NCI-H2081 treated with DMSO at 0.1 percent for 48 hours (cell line): ENCODE measurements around the gene ENPP4.
"Not testable (repeated sequence)": the region's sequence is repeated elsewhere in the genome, so short reads cannot be mapped to it uniquely, and the experiment has no call there.

Experiments used
- DNase-seq: peaks from one replicate; lab custom pipeline; 2025; lab: John Stamatoyannopoulos, UW

ENPP4 gene

DNA sequence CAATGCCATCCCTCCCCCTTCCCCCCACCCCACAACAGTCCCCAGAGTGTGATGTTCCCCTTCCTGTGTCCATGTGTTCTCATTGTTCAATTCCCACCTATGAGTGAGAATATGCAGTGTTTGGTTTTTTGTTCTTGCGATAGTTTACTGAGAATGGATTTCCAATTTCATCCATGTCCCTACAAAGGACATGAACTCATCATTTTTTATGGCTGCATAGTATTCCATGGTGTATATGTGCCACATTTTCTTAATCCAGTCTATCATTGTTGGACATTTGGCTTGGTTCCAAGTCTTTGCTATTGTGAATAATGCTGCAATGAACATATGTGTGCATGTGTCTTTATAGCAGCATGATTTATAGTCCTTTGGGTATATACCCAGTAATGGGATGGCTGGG, 1.5 kb downstream of the ENPP4 start:
- DNase-seq = not testable (repeated sequence)

DNA sequence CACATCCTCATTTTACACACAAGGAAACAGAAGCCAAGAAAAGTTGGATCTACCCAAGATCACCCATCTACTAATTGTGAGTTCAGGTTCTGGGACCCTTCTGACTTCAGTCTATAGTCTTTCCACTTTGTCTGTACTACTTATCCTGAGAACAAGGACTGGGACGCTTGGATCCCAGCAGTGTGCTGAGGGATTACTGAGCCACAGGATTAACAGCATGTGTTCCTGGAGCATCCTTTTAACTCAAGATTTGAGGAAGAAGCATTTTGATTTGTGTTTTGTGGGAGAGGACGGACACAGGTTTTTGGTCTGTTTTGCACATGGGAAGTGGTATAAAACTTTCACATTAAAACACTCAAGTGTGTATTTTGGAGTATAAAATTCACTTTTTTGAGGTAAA, 4.4 kb downstream of the ENPP4 start:
- no peak for DNase-seq

DNA sequence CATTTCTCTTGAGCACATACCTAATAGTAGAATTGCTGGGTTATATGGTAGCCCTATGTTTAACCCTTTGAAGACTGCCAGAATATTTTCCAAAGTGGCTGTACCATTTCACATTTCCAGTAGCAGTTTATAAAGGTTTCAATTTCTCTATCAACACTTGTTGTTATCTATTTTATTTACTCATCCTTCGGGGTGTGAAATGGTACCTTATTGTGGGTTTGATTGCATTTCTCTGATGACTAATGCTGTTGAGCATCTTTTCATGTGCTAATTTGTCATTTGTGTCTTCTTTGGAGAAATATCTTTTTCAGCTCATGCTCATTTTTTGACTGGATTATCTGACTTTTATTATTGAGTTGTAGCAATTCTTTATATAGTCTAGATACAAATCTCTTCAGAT, 5.4 kb downstream of the ENPP4 start:
- no peak for DNase-seq

DNA sequence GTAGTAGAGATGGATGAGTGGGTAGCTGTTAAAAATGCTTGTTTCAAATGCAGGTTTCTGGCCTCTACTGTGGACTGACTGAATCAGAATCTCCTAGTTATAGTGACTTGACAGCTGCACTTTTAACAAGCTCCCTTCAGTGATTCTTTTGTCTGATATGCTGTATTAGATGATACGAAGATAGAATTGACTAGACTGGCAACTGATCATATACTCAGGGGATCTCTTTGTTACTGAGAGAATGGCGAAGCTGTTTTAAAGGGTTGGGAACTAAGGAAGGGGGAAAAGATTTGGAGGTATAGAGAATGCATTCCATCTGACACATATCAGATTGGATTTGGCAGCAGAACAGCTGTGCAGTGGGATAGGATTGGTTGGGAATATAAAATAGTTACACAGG, 7.0 kb downstream of the ENPP4 start:
- no peak for DNase-seq

DNA sequence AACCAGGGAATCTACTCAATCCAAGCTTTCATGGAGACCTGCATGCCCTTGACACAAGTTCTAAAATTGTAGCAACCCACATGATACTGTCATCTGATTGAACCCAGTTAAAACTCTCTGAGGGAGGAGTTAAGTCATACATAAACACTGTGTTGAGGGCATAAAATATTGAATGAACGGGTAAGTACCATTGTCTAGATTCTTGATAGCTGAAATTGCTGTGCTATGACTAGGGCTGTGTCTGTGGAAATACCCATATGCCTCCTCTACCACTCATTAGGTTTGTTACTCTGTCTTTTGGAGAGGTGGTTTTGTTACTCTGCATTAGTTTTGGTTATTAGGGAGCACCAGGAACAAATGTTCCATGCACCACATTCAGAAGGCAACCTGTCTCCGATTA, 7.6 kb downstream of the ENPP4 start:
- DNase-seq = no peak

DNA sequence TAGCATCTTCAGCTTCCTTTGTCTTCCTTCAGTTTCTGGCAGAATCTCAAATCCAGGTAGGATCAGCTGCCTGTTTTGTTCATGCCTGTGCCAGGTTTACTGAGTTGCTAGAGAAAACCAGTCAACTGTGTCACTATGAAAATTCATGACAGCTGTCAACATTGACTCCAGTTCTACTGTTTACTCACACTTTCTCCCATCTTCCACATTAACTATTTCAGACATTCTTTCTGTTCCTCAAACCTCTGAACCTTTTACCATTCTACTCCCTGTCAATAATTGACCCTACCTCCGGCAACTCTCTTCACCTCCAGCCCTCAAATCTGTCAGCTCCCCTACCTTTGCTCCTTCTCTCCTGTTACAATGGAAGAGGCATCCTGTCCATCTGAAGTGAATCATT, 8.5 kb downstream of the ENPP4 start:
- no peak for DNase-seq

DNA sequence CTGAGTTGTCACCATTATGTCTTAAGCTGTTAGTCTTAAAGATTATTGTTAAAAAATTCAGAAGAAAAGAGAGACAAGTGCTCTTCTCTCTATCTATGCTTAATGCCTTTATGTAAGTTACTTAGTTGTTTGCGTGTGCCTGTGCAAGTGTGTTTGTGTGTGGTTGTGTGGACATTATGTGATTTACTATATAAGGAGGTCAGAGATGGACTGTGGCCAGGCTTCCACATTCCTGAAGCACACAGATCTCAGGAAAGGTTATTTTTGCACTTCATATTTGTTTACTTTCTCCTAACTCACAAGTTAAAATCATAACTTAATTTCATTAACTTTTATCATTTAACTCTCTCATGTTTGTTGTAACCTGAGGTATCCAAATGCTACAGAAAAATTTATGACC, 14.5 kb downstream of the ENPP4 start:
- DNase-seq = no peak

DNA sequence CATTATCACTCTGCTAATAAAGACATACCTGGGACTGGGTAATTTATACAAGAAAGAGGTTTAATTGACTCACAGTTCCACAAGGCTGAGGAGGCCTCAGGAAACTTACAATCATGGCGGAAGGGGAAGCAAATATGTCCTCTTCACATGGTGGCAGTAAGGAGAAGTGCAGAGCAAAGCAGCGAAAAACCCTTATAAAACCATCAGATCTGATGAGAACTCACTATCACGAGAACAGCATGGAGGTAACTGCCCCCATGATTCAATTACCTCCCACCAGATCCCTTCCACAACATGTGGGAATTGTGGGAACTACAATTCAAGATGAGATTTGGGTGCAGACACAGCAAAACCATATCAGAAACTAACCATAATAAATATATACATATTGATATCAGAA, 19.3 kb downstream of the ENPP4 start:
- DNase-seq = not testable (repeated sequence)

DNA sequence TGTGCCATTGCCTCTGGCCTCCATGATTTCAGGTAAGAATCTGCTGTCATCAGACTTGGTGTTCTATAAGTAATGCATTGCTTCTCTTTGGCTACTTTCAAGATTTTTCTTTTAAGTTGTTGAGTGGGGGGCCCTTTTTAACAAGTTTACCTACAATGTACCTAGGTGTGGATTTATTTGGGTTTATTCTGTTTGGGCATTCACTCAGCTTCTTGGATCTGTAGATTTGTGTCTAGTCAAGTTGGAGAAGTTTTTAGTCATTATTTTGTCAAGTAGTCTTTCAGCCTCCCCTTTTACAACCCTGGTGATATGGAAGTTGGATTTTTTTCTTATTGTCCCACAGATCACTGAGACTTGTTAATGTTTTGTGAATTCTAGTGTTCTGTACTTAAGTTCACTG, 26.9 kb downstream of the ENPP4 start:
- no peak for DNase-seq

DNA sequence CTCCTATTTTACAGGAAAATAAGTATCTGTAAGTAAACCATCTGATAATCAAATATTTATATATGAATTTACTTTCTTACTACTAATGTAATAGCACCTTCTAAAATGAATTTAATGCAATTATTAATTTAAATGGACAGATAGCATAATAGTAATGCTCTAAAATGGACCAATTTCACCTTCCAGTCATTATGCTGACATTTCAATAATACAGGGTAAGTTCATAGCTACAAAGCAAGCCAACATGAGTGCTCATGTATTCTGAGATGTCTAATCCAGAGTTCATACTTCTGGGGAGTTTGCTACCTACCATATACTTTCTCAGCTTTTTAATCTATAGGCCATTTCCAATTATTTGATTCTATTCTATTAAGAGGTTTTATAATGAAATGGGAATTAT, 29.4 kb downstream of the ENPP4 start:
- DNase-seq = no peak

DNA sequence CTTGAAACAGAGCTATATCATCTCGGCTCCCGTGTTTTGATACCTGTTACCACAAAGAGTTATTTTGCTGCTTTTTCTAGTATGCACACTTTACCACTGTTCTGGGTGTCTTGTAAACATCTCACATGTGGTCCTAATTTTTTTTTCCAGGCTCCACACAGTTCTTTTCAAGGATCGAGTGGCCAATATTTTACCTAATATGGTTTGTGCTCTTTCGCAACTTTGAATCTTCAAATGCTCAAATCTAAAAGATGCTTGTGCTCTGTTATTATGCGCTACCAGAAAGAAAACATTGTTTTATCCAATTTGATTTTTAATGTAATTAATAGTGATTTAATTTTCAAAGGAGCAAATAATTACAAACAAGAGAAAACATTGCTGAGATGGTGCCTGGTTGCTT, 30.3 kb downstream of the ENPP4 start:
- DNase-seq = no peak

DNA sequence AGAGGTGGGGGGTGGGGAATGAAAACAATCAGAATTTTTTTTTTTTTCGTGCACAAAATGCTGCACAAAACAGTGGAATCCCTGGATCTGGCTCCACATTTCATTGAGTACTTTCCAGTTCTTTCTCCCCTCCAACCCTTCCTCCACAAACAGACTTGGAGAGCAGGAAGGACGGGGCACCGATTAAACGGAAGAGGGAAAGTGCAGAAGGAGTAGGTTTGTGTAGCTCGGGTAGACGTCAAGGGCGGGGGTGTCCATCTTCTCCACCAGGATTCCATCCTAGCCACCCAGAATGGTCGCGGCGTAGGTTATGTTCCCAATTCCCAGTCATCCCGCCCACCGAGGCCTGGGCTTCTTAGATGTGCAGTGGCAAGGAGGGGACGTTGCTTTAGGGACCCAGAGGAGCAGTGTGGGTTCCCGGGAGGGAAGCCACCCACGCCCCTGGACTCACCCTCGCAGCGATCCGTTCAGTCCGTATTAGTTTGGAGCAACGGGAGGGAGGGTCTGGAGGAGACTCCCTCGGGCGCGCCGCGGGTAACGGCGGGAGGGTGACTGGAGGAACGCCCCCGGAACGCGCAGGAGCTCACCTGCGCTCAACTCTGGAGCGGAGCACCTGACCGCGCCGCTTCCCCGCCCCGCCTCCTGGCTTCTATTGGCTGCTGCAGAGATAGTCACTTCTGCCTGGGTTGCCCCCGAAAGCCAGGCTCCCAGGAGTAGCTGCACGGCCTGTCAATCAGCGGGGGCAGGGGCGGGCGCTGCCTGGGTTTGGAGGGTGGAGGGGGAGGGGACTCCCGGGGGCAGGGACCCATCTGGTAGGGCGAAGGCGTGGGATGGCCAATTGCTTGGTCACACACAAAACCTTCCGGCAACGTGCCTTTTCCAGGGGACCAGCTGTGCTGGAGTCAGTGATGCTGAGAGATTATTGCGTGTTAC, 40.8 kb downstream of the ENPP4 start, which contains the start of gene ENPP5:
TSS of gene ENPP5 (minus strand) at position 624 of the 933 bp plus-strand sequence. CDS start 2,718 bp downstream, outside the sequence.
- peak; percentile 88 for DNase-seq

DNA sequence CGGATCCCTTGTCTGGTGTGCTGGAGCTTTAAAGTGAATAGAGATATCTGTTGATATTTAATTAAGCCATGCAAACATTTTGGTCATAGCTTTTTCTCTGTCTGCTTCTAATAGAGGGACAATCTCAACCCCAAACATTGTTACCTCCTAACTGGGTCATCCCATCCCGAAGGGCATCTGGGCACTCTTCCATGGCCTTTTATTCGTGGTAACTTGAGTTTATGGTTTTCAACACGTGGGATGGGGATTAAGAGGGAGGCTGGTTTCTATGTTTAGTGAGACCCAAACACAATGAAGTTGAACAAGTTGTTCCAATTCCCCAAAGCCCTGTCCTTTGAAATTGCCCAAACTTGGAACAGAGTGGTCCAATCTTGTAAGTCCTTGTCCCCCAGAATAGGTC, 42.4 kb downstream of the ENPP4 start:
- DNase-seq = no peak

DNA sequence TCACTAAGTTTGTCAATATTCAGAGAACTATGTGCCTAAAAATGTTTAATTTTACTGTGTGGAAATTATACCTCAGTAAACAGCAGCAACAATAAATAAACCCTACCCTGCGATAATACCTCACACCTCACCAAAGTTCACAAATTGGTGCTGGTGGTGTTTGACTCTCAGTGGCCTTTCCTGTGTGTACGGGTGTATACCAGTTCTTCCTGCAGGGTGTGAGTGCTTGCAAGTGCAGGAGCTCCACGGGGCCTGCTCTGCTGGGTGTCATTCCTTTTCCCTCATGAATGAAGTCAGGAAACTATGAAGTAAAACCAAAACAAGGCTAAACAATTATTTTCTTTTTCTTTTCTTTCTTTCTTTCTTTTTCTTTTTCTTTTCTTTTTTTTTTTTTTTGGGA, 45.1 kb downstream of the ENPP4 start:
- DNase-seq = no peak

DNA sequence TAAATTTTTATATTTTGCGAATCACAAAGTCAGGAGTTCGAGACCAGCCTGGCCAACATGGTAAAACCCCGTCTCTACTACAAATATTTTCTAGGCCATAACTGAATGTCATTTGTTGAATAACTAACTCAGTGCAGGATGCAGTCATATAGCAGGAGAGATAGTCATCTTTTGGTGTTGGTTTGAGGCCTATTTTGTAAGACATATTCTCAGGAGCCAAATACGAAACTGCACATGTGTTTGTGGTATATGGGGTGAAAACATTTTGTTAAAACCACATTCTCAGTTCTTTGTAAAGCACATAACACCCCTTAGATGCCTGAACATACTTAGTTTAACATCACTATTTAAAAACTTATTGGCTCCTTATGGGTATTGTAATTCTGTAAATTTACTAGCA, 45.7 kb downstream of the ENPP4 start:
- DNase-seq = no peak

DNA sequence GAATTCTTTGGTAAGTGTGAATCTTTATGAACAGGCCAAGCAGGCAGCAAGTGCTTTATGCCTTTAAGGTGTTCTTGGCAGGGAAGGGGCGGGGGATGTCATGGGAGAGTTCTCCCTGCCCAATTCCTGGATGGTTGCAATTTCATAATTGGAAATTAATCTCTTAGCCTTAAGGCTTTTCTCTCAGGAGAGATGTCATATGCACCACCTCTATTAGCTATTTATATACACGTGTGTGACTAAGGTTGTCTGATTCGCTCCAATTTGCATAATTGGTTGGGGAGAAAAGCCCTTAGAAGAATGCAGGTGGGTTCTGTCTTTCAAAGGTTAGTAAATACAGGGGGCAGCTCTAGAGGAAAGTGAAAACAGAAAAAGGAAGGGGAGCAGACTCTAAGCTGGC, 46.2 kb downstream of the ENPP4 start:
- no peak for DNase-seq

DNA sequence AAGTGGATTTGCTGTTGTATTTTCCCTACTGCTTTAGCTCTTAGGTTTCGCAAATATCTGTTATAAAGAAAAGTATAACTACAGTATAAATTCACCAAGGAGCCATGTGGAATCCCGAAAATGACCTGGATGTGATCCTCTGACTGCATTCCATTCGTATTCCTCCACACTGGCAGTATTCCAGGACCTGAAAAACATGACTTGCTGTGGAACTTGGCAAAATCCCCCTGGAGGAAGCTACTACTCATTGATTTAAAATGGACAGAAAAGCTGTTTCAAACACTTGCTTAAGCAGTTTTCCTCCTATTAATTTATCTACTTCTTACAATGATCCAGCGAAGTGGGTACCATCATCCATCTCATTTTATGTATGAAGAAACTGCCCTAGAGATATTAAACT, 54.3 kb downstream of the ENPP4 start:
- DNase-seq = no peak

DNA sequence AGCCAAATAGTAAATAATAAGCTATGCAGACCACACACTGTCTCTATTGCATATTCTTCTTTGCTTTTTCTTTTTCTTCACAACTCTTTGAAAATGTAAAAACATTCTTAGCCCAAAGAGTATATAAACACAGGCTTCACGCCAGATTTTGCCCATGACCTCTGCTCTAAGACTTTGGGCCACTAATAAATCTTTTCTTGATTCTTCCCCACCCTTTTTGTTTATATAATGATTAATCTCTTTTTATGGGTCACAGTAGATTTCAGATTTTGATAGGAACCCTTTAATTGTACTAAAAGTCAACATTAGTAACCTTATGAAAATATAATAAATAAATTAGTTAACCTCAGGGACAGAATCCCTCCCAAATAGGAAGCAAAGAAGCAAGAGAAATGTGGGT, 56.8 kb downstream of the ENPP4 start:
- no peak for DNase-seq

DNA sequence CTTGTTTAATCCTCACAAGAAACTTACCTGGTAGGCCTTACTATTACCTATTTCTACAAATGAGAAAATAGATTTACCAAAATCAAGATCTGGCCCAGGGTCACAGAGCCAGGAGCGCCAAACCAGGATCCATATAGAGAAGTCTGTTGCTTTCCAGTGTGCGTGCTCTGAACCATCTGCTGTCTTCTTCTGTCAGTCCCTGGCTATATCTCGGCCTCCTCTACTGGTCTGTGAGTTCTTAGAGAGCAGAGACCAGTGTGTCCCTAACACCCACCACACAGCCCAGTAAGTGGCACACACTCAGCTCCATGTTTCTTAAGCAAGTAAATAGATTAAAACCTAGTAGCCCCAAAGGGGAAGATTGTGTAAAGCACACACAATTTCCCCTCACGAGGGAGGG, 59.9 kb downstream of the ENPP4 start:
- no peak for DNase-seq

DNA sequence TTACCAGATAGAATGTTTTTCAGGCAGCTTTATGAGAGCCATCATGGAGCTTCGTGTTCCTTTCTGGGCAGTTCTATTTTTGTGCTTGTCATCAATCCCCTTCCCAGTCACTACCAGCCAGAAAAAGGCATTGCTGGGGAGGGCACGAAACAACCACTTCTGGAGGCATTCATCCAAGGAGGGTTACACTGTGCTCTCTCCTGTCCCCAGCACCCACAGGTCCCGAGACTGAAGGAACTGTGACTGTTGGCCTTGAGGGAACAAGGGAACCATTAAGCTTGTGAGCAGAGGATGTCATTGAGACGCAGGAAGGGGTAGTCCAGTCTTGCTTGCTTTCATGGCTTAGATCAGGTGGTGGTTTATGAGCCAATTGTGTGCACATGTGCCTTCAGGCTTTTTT, 61.1 kb downstream of the ENPP4 start:
- DNase-seq = no peak

DNA sequence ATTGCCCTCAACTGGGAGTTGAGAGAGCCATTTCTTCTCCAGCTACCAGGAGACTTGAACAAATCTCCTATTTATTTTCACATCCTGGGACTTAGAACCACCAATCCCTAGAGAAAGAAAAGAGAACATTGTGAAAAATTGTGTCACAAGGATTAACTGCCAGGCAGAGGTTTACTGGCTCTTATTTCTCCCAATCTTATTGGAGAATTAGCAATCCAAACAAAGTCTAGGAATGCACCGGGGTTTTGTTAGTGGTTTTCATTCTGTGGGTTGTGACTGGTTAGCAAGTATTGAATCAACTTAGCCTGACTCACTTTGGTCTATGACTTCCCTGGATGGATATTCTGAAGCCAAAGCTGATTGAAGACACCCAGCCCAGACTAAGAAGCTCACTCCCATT, 62.2 kb downstream of the ENPP4 start:
- DNase-seq = no peak
